ENCODE measurements around the gene RNGTT.

- no peak for TF ChIP-seq CTCF (IDR thresholded peaks at IDR 0.05)
- TF ChIP-seq POLR2A (IDR thresholded peaks at IDR 0.05): no peak
These were observed 386.0 kb downstream of the RNGTT start for GRCh38 chr6:88577461-88577860.
